ENCODE results near the gene POU2AF1. TPM values are rescaled to one million over a fixed set of nuclear protein-coding genes. Genes with fewer than 3 reads are reported as not detected.

Gene POU2AF1
- total RNA-seq, 2 experiments from 2014 or later, result 3.6 to 4.5 TPM

- CTCF ChIA-PET, result interaction anchor here (0.6 to 16.6 kb wide), 25 partner anchors 9 to 171 kb away, joined by 3 to 330 read pairs (median 4); no protein-coding TSS in a partner anchor
- TF ChIP-seq CTCF (IDR thresholded peaks at IDR 0.05), result peak; percentile 19
- Mint-ChIP-seq H3K4me3 (no peak overlapping the region), H3K36me3 (ENCODE audit: low read depth) (no peaks in the 10 kb centered on the region), H3K4me1 (ENCODE audit: low read depth) (peaks cover 4% of the 10 kb centered on the region), H3K27ac (no peak overlapping the region), H3K27me3 (no peaks in the 10 kb centered on the region), H3K9me3 (no peaks in the 10 kb centered on the region)
- POLR2A ChIA-PET, result interaction anchor here (0.7 to 0.9 kb wide), 3 partner anchors 15 to 140 kb away, joined by 3 to 4 read pairs (median 3); no protein-coding TSS in a partner anchor
- no peak for DNase-seq
- peak; percentile 27 for ATAC-seq
- intact Hi-C loops (cut with micrococcal nuclease), result loop anchor here (1.0 kb wide), 1 partner anchor 140 kb away; no protein-coding TSS in a partner anchor
Observed at GRCh38 chr11:111423250-111423615, 44.2 kb upstream of the POU2AF1 start.

- TF ChIP-seq CTCF (IDR thresholded peaks at IDR 0.05), result peak; percentile 85
- no peak overlapping the region for H3K4me3 Mint-ChIP-seq
- ChIA-PET POLR2A (interaction anchor here (0.7 to 0.9 kb wide), 2 partner anchors 53 to 140 kb away, joined by 3 read pairs; no protein-coding TSS in a partner anchor), CTCF (interaction anchor here (0.6 to 16.6 kb wide), 25 partner anchors 9 to 172 kb away, joined by 3 to 330 read pairs (median 4); no protein-coding TSS in a partner anchor)
- ATAC-seq (peak; percentile 94), DNase-seq (peak; percentile 75)
- no peaks in the 10 kb centered on the region for H3K9me3 Mint-ChIP-seq
- H3K27me3 Mint-ChIP-seq, result no peaks in the 10 kb centered on the region
- no peaks in the 10 kb centered on the region for H3K36me3 Mint-ChIP-seq (ENCODE audit: low read depth)
- H3K27ac Mint-ChIP-seq, result no peak overlapping the region
- intact Hi-C loops (cut with micrococcal nuclease), result loop anchor here (1.0 kb wide), 1 partner anchor 139 kb away; no protein-coding TSS in a partner anchor
- peaks cover 8% of the 10 kb centered on the region for H3K4me1 Mint-ChIP-seq (ENCODE audit: low read depth)
Observed at GRCh38 chr11:111422494-111423249, 43.6 kb upstream of the POU2AF1 start.

- DNase-seq (no peak), ATAC-seq (no peak)
- Mint-ChIP-seq H3K4me3 (no peak overlapping the region), H3K4me1 (ENCODE audit: low read depth) (peaks cover 21% of the 10 kb centered on the region), H3K9me3 (no peaks in the 10 kb centered on the region), H3K36me3 (ENCODE audit: low read depth) (no peaks in the 10 kb centered on the region), H3K27ac (no peak overlapping the region), H3K27me3 (no peaks in the 10 kb centered on the region)
- no peak for TF ChIP-seq CTCF (IDR thresholded peaks at IDR 0.05)
- CTCF ChIA-PET, result interaction anchor here (0.8 to 16.6 kb wide), 5 partner anchors 8 to 139 kb away, joined by 3 to 330 read pairs (median 4); no protein-coding TSS in a partner anchor
- POLR2A ChIA-PET, result no interaction called here
- intact Hi-C loops (cut with micrococcal nuclease), result no loop called here
Observed at GRCh38 chr11:111421251-111421650, 42.2 kb upstream of the POU2AF1 start.

- Mint-ChIP-seq H3K4me3 (no peak overlapping the region), H3K27ac (no peak overlapping the region), H3K36me3 (ENCODE audit: low read depth) (no peaks in the 10 kb centered on the region), H3K9me3 (no peaks in the 10 kb centered on the region), H3K4me1 (ENCODE audit: low read depth) (peaks cover 27% of the 10 kb centered on the region), H3K27me3 (no peaks in the 10 kb centered on the region)
- intact Hi-C loops (cut with micrococcal nuclease), result loop anchor here (5.0 kb wide), 1 partner anchor 42 kb away; the partner anchor contains the start of gene POU2AF1
- DNase-seq, result no peak
- no peak for TF ChIP-seq CTCF (IDR thresholded peaks at IDR 0.05)
- CTCF ChIA-PET, result interaction anchor here (0.9 to 16.6 kb wide), 9 partner anchors 8 to 138 kb away, joined by 3 to 330 read pairs (median 5); no protein-coding TSS in a partner anchor
- ATAC-seq, result no peak
- POLR2A ChIA-PET, result interaction anchor here (0.5 kb wide), 1 partner anchor 11 kb away, joined by 3 read pairs; no protein-coding TSS in a partner anchor
Observed at GRCh38 chr11:111419641-111420327, 40.7 kb upstream of the POU2AF1 start.

Data from activated CD8-positive, alpha-beta T cell treated with anti-CD3 and anti-CD28 coated beads for 36 hours (primary cell).